Neural progenitor cell (in vitro differentiated cells): ENCODE data around the gene PAX5. TPM values are rescaled to one million over a fixed set of nuclear protein-coding genes. Genes with fewer than 3 reads are reported as not detected.

ENCODE experiments used
- DNase-seq: peaks from one replicate; pipeline ENCODE4 v3.0.0-alpha.2; 2016; ENCODE audit warnings: low spot score
- H2AFZ ChIP-seq: fragments of 200-600 bp; sonication (generic); replicated peaks from 2 replicates; pipeline ENCODE4 v1.6.1; 2016; ENCODE audit warnings: antibody characterized with exemption
- H3F3A ChIP-seq: fragments of 200-600 bp; sonication (generic); 2 replicates; pipeline ENCODE4 v1.6.1; 2016; ENCODE audit warnings: antibody characterized with exemption, low read depth
- H3K27ac ChIP-seq: fragments of 200-600 bp; sonication (generic); 2 replicates; pipeline ENCODE4 v1.5.1; 2016; ENCODE audit warnings: mild to moderate bottlenecking
- H3K27me3 ChIP-seq: fragments of 200-600 bp; sonication (generic); 2 replicates; pipeline ENCODE4 v1.6.1; 2016; ENCODE audit warnings: mild to moderate bottlenecking, moderate library complexity
- H3K36me3 ChIP-seq: fragments of 200-600 bp; sonication (generic); 2 replicates; pipeline ENCODE4 v1.5.1; 2016
- H3K4me1 ChIP-seq: fragments of 200-600 bp; sonication (generic); 2 replicates; pipeline ENCODE4 v1.6.1; 2016; ENCODE audit warnings: mixed run types
- H3K4me2 ChIP-seq: fragments of 200-600 bp; sonication (generic); 2 replicates; pipeline ENCODE4 v1.6.1; 2016
- H3K4me3 ChIP-seq: fragments of 200-600 bp; sonication (generic); 2 replicates; pipeline ENCODE4 v1.5.1; 2016
- H3K79me2 ChIP-seq: fragments of 200-600 bp; sonication (generic); 2 replicates; pipeline ENCODE4 v1.6.1; 2016; ENCODE audit warnings: low read depth
- H3K9ac ChIP-seq: fragments of 200-600 bp; sonication (generic); 2 replicates; pipeline ENCODE4 v1.6.1; 2016
- H3K9me3 ChIP-seq: fragments of 200-600 bp; sonication (generic); 2 replicates; pipeline ENCODE4 v1.5.1; 2016; ENCODE audit warnings: low read depth
- H4K20me1 ChIP-seq: fragments of 200-600 bp; sonication (generic); 2 replicates; pipeline ENCODE4 v1.6.1; 2016; ENCODE audit warnings: low read depth
- H3K27ac Mint-ChIP-seq: 3 replicates; pipeline ENCODE4 v1.8.0; 2021; ENCODE audit warnings: mixed read lengths
- H3K27me3 Mint-ChIP-seq: 2 replicates; pipeline ENCODE4 v1.8.0; 2022; ENCODE audit warnings: low read depth, mild to moderate bottlenecking, inconsistent platforms, moderate library complexity, mixed read lengths; ENCODE audit not compliant: insufficient read depth
- H3K36me3 Mint-ChIP-seq: 3 replicates; pipeline ENCODE4 v1.8.0; 2021; ENCODE audit warnings: mixed read lengths
- H3K4me1 Mint-ChIP-seq: 3 replicates; pipeline ENCODE4 v1.8.0; 2021; ENCODE audit warnings: mixed read lengths
- H3K4me3 Mint-ChIP-seq: 3 replicates; pipeline ENCODE4 v1.8.0; 2021; ENCODE audit warnings: mild to moderate bottlenecking, moderate library complexity, mixed read lengths
- H3K9me3 Mint-ChIP-seq: 3 replicates; pipeline ENCODE4 v1.8.0; 2020; ENCODE audit warnings: mixed read lengths
- CTCF ChIP-seq: fragments of 200-600 bp; sonication (generic); IDR thresholded peaks from 2 replicates; pipeline ENCODE4 v1.5.1; 2017; ENCODE audit warnings: antibody characterized with exemption, mild to moderate bottlenecking
- EZH2 ChIP-seq: fragments of 200-600 bp; sonication (generic); IDR thresholded peaks from 2 replicates; pipeline ENCODE4 v1.6.1; 2017; ENCODE audit warnings: antibody characterized with exemption, mild to moderate bottlenecking, moderate library complexity
- EZH2phosphoT487 ChIP-seq: fragments of 200-600 bp; sonication (generic); IDR thresholded peaks from 2 replicates; pipeline ENCODE4 v1.6.1; 2017; ENCODE audit warnings: antibody characterized with exemption
- total RNA-seq: library from RNA; depleted of rRNA; stranded (reverse); fragments of >200 nt; gene quantifications from 2 replicates; pipeline ENCODE4 v1.2.3, GENCODE V29; 2015; ENCODE audit warnings: low replicate concordance

PAX5 gene
- total RNA-seq, 1 donor from 2014 or later: not detected

- no peak overlapping the region for H3K9ac ChIP-seq
- H2AFZ ChIP-seq: peak overlapping the region; percentile 52
- Mint-ChIP-seq H3K36me3 (no peaks in the 10 kb centered on the region), H3K9me3 (no peaks in the 10 kb centered on the region), H3K27ac (peak overlapping the region; percentile 8), H3K4me1 (peaks cover 59% of the 10 kb centered on the region), H3K4me3 (peak overlapping the region; percentile 78), H3K27me3 (peaks cover 70% of the 10 kb centered on the region)
- peaks cover 84% of the 10 kb centered on the region for H4K20me1 ChIP-seq
- peak; percentile 57 for DNase-seq
- H3K4me2 ChIP-seq: peak overlapping the region; percentile 77
- H3K79me2 ChIP-seq: no peaks in the 10 kb centered on the region
- H3K27ac ChIP-seq: no peak overlapping the region
- H3F3A ChIP-seq: peaks cover 49% of the 10 kb centered on the region
- peaks cover 52% of the 10 kb centered on the region for H3K4me1 ChIP-seq
- TF ChIP-seq CTCF: no peak
- TF ChIP-seq EZH2: peak; percentile 90
- TF ChIP-seq EZH2phosphoT487: peak; percentile 95
- peaks cover 100% of the 10 kb centered on the region for H3K27me3 ChIP-seq
- peak overlapping the region; percentile 44 for H3K4me3 ChIP-seq
- H3K36me3 ChIP-seq: no peaks in the 10 kb centered on the region
- H3K9me3 ChIP-seq: no peaks in the 10 kb centered on the region
These were observed 4.1 kb downstream of the PAX5 start for GRCh38 chr9:37029776-37030610.

GRCh38 chr9:37029304-37029775 is 4.7 kb downstream of the PAX5 start:
- H3K36me3 Mint-ChIP-seq: no peaks in the 10 kb centered on the region
- H3K9ac ChIP-seq: no peak overlapping the region
- peak overlapping the region; percentile 44 for H3K4me3 ChIP-seq
- peak overlapping the region; percentile 52 for H2AFZ ChIP-seq
- H3K27ac Mint-ChIP-seq: no peak overlapping the region
- no peak overlapping the region for H3K27ac ChIP-seq
- H3K4me3 Mint-ChIP-seq: peak overlapping the region; percentile 78
- H3K4me1 ChIP-seq: peaks cover 48% of the 10 kb centered on the region
- no peaks in the 10 kb centered on the region for H3K9me3 ChIP-seq
- no peaks in the 10 kb centered on the region for H3K79me2 ChIP-seq
- H3F3A ChIP-seq: peaks cover 47% of the 10 kb centered on the region
- TF ChIP-seq EZH2phosphoT487 (peak; percentile 64), CTCF (no peak), EZH2 (no peak)
- peaks cover 62% of the 10 kb centered on the region for H3K4me1 Mint-ChIP-seq
- peak overlapping the region; percentile 77 for H3K4me2 ChIP-seq
- H3K27me3 Mint-ChIP-seq: peaks cover 70% of the 10 kb centered on the region
- peaks cover 100% of the 10 kb centered on the region for H3K27me3 ChIP-seq
- no peaks in the 10 kb centered on the region for H3K9me3 Mint-ChIP-seq
- peak; percentile 46 for DNase-seq
- no peaks in the 10 kb centered on the region for H3K36me3 ChIP-seq
- H4K20me1 ChIP-seq: peaks cover 84% of the 10 kb centered on the region

GRCh38 chr9:37028420-37029031 is 5.5 kb downstream of the PAX5 start:
- no peak overlapping the region for H2AFZ ChIP-seq
- Mint-ChIP-seq H3K27ac (no peak overlapping the region), H3K9me3 (no peaks in the 10 kb centered on the region), H3K4me3 (peak overlapping the region; percentile 78), H3K4me1 (peaks cover 63% of the 10 kb centered on the region), H3K27me3 (peaks cover 68% of the 10 kb centered on the region), H3K36me3 (no peaks in the 10 kb centered on the region)
- no peak overlapping the region for H3K4me3 ChIP-seq
- H3K4me1 ChIP-seq: peaks cover 40% of the 10 kb centered on the region
- peaks cover 100% of the 10 kb centered on the region for H3K27me3 ChIP-seq
- peak; percentile 40 for DNase-seq
- no peak overlapping the region for H3K9ac ChIP-seq
- H3K36me3 ChIP-seq: no peaks in the 10 kb centered on the region
- peaks cover 38% of the 10 kb centered on the region for H3F3A ChIP-seq
- H3K9me3 ChIP-seq: no peaks in the 10 kb centered on the region
- H4K20me1 ChIP-seq: peaks cover 82% of the 10 kb centered on the region
- TF ChIP-seq EZH2: peak; percentile 66
- peak; percentile 21 for TF ChIP-seq EZH2phosphoT487
- TF ChIP-seq CTCF: no peak
- H3K4me2 ChIP-seq: no peak overlapping the region
- no peak overlapping the region for H3K27ac ChIP-seq
- H3K79me2 ChIP-seq: no peaks in the 10 kb centered on the region
